Stimulated activated CD8-positive, alpha-beta memory T cell treated with anti-CD3 and anti-CD28 coated beads, Interleukin-7, amount 100 ng/mL, for 1 hour (primary cell): ENCODE results near the gene FAM171A1.

Experiments
- DNase-seq, 2 donors: peaks; one replicate each; pipeline ENCODE4 v3.0.0-alpha.2; 2020; ENCODE audit warnings: low read depth in 2 of 2

The FAM171A1 gene

DNA sequence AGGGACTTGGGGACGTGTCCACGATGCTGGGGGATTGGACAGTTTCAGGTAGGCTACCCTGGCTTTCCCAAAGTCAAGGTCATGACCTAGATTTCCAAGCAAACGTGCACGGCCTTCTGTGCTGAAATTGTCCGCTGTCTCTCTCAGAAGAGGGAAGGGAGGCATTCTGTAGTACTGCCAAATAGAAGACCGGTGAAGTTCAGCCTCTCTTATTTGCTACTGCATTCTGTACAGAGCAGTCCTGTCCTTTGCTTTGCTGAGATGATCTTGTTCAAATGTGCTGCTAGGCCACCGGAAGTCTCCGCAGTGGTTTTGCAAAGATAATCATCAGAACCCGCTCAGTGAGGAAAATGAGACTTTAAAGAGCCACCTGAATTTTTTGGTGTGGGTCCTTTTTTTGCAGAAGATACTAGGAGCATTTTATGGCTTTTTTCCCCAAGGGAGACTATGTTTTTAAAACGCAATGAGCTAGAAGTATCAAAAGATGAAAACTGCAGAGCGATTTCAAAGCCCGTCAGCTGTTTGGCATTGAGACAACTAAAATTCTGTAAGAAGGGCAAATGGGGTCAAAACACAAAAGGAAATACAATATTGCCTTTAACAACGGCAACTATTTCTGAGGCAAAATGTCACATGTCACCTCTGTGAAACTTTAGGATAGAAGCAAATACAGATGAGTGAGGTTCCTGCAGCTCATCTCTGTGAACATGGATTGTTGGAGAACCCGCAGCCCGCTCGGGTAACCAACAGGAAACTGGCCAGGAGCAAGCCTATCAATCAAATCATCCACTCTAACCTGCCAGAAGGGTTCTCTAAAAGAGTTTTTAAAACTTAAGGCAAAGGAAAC lies 201.3 kb downstream of the FAM171A1 start:
- DNase-seq = peak; percentile 15 to 22

DNA sequence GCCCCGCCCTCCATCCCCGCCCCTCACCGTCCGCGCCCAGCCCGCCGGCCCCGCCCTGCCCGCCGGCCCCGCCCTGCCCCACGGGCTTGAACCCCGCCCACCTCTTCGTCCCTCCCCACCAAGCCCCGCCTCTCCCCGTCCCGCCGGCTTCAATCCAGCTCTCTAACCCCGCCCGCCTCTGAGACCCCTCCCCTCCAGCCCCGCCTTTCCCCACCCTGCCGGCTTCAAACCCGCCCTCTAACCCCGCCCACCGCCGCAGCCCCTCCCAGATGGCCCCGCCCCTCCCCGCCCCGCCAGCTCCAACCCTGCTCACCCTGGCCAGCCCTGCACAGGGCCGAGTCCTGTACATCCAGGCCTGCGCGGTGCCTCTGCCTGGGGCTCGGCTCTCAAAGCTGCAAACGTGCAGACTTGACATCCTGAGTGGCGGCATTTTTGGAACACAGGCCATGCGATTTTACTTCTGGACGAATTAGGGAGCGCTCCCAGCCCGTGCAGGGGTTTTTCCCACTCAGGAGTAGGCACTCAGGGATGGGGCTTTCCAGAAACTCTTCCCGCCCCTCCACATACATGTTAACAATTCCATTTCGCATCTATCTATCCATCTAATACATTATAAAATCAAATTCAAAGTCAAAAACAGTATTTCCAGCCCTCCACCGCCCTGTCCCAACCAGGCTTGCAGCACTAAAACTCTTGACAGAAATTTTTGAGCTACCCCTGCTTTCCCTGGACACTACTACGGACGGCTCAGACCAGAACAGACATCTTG lies 202.1 kb downstream of the FAM171A1 start:
- DNase-seq = peak; percentile 92 to 95

DNA sequence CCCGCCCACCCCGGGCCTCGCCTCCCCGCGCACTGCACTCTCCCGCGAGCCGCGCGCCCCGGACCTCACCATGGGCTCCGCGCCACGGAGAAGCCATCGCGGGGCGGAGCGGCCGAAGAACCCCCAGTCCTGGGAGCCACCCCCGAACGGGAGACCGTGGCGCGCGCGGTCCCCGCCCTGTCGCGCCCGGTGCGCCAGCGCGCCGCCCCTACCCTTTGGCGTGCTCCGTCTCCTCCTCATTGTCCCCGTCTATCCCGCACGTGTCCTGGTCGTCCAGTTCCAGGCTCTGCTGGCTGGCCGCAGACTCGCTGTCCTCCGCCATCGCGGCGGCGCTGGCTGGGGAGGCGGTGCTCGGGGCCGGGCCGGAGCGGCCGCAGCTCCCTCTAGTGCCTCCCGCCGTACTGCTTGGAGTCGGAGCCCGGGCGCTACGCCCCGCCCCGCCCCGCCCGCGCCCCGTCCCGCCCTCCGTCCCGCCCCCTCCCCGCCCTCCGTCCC lies 202.8 kb downstream of the FAM171A1 start, which contains the start of gene NMT2:
Gene NMT2 (minus strand): TSS at position 403 of the 495 bp plus-strand sequence. CDS start 81 bp downstream, at position 322.
- no peak for DNase-seq

DNA sequence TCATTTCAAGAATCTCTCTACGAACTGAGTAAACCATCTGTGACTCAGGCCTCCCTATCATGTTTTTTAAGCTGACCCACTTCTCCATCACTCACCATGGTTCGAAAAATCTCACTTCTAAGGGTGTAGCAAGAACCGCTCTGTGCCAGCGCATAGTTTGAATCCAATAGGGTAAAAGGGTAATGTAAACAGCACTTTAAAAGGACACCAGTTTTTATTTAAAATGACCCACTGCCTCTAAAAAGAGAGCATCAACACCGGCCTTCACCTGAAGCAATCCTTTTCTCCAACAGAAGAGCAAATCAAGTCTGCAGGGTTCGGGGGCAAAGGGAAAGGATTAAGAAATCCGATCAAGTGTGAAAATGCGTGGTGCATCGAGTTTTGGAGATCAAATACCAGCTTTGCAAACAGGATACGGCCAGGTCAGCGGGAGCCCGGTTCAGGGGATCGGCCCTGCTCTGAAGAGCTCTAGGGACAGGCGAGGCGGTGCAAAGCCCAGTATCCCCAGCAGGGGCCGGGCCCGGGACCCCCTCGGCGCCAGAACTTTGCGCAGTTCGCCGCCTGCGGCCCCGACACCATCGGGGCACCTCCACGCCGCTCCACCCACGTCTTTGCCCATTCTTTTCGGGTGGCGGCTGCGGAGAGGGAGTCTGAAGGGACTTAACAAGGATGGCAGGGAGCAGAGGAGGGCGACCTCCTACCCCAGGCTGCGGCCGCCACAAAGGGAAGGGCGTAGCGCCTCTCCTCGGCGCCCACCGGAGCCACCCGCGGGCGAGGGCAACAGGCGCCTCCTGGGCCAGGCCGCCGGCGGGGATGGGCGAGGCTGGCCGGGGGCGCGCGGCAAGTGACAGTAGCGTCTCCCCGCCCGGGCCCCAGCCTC lies 203.4 kb downstream of the FAM171A1 start:
- DNase-seq = no peak

DNA sequence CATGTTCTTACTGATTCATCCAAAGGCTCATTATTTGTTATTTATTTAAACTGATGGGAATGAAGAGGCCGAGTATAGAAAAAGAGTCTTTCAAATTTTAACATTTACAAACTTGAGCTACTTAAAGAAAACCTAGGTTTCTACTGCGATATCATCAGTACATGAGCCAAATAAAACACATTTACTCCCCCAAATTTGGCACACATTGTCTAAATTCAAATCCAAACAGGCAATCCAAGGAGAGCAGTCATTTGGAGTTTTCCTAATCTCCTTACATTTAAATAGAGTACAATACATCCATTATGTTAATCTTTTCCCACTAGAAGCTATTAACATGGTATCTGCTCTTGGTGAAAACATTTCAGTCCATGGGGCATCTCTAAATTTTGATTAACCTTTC lies 204.8 kb downstream of the FAM171A1 start:
- DNase-seq = no peak

DNA sequence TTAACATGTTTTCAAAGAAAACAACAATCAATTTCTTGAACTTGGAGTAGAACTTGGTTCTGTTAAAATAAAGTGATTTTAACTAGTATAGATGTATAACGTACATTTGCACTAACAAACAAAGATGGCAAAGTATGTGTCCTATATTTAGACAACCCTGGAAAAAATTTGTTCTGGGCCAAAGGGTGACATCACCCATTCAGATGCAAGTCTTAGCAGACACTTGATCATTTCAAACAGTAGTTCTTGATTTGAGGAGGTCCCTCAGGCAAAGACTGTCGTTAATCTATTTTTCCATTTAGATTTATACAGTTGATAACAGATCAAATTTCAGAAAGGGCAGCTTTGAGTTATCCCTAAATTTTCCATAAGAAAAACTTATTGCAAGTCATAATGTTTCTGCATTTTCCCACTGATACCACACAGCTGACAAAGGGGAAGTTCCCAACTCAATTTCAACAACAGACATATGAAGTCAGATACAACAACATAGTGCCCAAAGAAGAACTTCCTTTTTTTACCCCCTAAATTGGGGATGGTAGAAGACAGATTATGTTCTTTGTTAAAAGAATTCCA lies 207.7 kb downstream of the FAM171A1 start:
- DNase-seq = no peak
